B cell (primary cell): Measurements from ENCODE around the gene ZNF75A. TPM values are rescaled to one million over a fixed set of nuclear protein-coding genes. Genes with fewer than 3 reads are reported as not detected.

Experiments used
- ATAC-seq: fragments of 200-7000 bp; cut with Tn5 transposase; one replicate; pipeline ENCODE4 v1.10.0; 2021; ENCODE audit warnings: low read depth, mild to moderate bottlenecking, moderate number of reproducible peaks, moderate library complexity
- CTCF ChIA-PET: fragments of 350-600 bp; sonication (Branson Sonifier 250); formaldehyde crosslinking; loops from one replicate; lab custom pipeline; 2021; ENCODE audit warnings: antibody characterized with exemption, inconsistent platforms; lab: Charles Lee
- POLR2A ChIA-PET: fragments of 350-600 bp; sonication (Branson Sonifier 250); formaldehyde crosslinking; loops from one replicate; lab custom pipeline; 2021; ENCODE audit warnings: antibody characterized with exemption; lab: Charles Lee
- DNase-seq: peaks from one replicate; pipeline ENCODE4 v3.0.0; 2013
- H2AFZ ChIP-seq: 2 replicates; pipeline ENCODE4 v1.6.1; 2012; ENCODE audit warnings: mild to moderate bottlenecking, low read depth, low read length; ENCODE audit not compliant: insufficient read depth, poor library complexity, severe bottlenecking
- H3K27ac ChIP-seq, 2 donors: 1 replicate in 1 of 2; 2 replicates in 1 of 2; pipeline ENCODE4 v1.5.1; 2012 to 2013; ENCODE audit warnings: low read length in 2 of 2, mild to moderate bottlenecking in 2 of 2, moderate library complexity in 1 of 2
- H3K27me3 ChIP-seq, 4 experiments: fragments of 200-600 bp in 1 of 4; sonication (generic) in 1 of 4; replicated peaks in 1 of 4; 1 replicate in 2 of 4; 2 replicates in 2 of 4; pipeline versions ENCODE4 v1.6.1 to v1.7.0; 2013 to 2016; ENCODE audit warnings: low read length in 3 of 4, mild to moderate bottlenecking in 2 of 4, mixed read lengths in 1 of 4, moderate library complexity in 1 of 4; ENCODE audit not compliant: insufficient read depth in 4 of 4, control insufficient read depth in 3 of 4; ENCODE audit errors: control extremely low read depth in 1 of 4
- H3K36me3 ChIP-seq, 2 experiments: replicated peaks in 1 of 2; 1 replicate in 1 of 2; 2 replicates in 1 of 2; pipeline versions ENCODE4 v1.6.1 to v1.7.1; 2013; ENCODE audit warnings: low read length in 1 of 2; ENCODE audit not compliant: insufficient read depth in 2 of 2, control insufficient read depth in 1 of 2; ENCODE audit errors: control extremely low read depth in 1 of 2, extremely low read depth in 1 of 2
- H3K4me1 ChIP-seq, 2 donors: fragments of 200-600 bp in 1 of 2; sonication (generic) in 1 of 2; 1 replicate in 1 of 2; 2 replicates in 1 of 2; pipeline versions ENCODE4 v1.5.1 to v1.6.1; 2013 to 2017; ENCODE audit warnings: low read length in 2 of 2; ENCODE audit not compliant: control insufficient read depth in 2 of 2, insufficient read depth in 2 of 2
- H3K4me2 ChIP-seq: replicated peaks from 2 replicates; pipeline ENCODE3; 2012; ENCODE audit warnings: mild to moderate bottlenecking, low read depth, low read length; ENCODE audit not compliant: poor library complexity, severe bottlenecking
- H3K4me3 ChIP-seq, 5 experiments: fragments of 200-600 bp in 1 of 5; sonication (generic) in 1 of 5; 1 replicate in 3 of 5; 2 replicates in 2 of 5; pipeline versions ENCODE4 v1.5.1 to v1.7.0; 2011 to 2016; ENCODE audit warnings: low read length in 4 of 5, mild to moderate bottlenecking in 4 of 5, low read depth in 2 of 5, control low read depth in 1 of 5, moderate library complexity in 1 of 5; ENCODE audit not compliant: insufficient read depth in 1 of 5; ENCODE audit errors: control extremely low read depth in 1 of 5, extremely low read depth in 1 of 5
- H3K79me2 ChIP-seq: fragments of 200-600 bp; sonication (generic); one replicate; pipeline ENCODE4 v1.6.0; 2016; ENCODE audit warnings: low read length; ENCODE audit not compliant: control insufficient read depth, insufficient read depth
- H3K9ac ChIP-seq: fragments of 200-600 bp; sonication (generic); 2 replicates; pipeline ENCODE4 v1.6.1; 2017; ENCODE audit warnings: mild to moderate bottlenecking, low read length, moderate library complexity
- H3K9me3 ChIP-seq, 3 donors: one replicate each; pipeline versions ENCODE4 v1.6.1 to v1.7.1; 2013; ENCODE audit warnings: low read length in 2 of 3; ENCODE audit not compliant: control insufficient read depth in 2 of 3, insufficient read depth in 1 of 3; ENCODE audit errors: control extremely low read depth in 1 of 3
- H4K20me1 ChIP-seq: 2 replicates; pipeline ENCODE4 v1.6.0; 2012; ENCODE audit warnings: mild to moderate bottlenecking, low read length; ENCODE audit not compliant: insufficient read depth, control insufficient read depth, poor library complexity, severe bottlenecking
- H3K27ac Mint-ChIP-seq: one replicate; pipeline ENCODE4 v1.8.0; 2021; ENCODE audit warnings: mixed read lengths
- H3K27me3 Mint-ChIP-seq: one replicate; pipeline ENCODE4 v1.8.0; 2021; ENCODE audit warnings: mixed read lengths
- H3K4me1 Mint-ChIP-seq: one replicate; pipeline ENCODE4 v1.8.0; 2021; ENCODE audit warnings: mixed read lengths
- H3K4me3 Mint-ChIP-seq: one replicate; pipeline ENCODE4 v1.8.0; 2021; ENCODE audit warnings: mixed read lengths
- H3K9me3 Mint-ChIP-seq: one replicate; pipeline ENCODE4 v1.8.0; 2022; ENCODE audit warnings: mixed read lengths; ENCODE audit not compliant: insufficient read depth
- EZH2 ChIP-seq: IDR thresholded peaks from 2 replicates; pipeline ENCODE4 v1.6.1; 2012; ENCODE audit warnings: borderline replicate concordance, low read depth, mild to moderate bottlenecking, moderate library complexity, low read length; ENCODE audit not compliant: insufficient read depth, poor library complexity, severe bottlenecking
- WGBS: methylation state at CpG from one replicate; pipeline ENCODE4 v1.1.5; 2013; ENCODE audit warnings: missing lambda C conversion rate; ENCODE audit not compliant: insufficient coverage; 5-methylcytosine and 5-hydroxymethylcytosine counted together
- intact Hi-C: fragments of 100-400 bp; cut with micrococcal nuclease; formaldehyde crosslinking; loops from one replicate; pipeline ENCODE4 v1.10.0; 2022
- polyA plus RNA-seq: library from polyadenylated mRNA; depleted of rRNA; stranded (reverse); fragments of >200 nt; gene quantifications from 2 replicates; pipeline ENCODE4 v1.2.3, GENCODE V29; 2012
- total RNA-seq, 2 donors: library from RNA; stranded (reverse); fragments of 120-200 nt in 1 of 2; gene quantifications; 1 replicate in 1 of 2; 2 replicates in 1 of 2; pipeline versions ENCODE4 v1.2.3 to v1.2.4, GENCODE V29; 2013 to 2022
- TF ChIP-seq, protein P1 (sequence below): fragments of 200-600 bp; IDR thresholded peaks from one replicate; pipeline ENCODE4 v1.8.0; 2022; ENCODE audit warnings: antibody characterized with exemption, mild to moderate bottlenecking

The ZNF75A gene
- total and polyA plus RNA-seq, 2 donors (not counting 1 experiment from before 2014, with no cell fraction given), result 31.4 to 111 TPM

- no peak for DNase-seq
- H3K4me3 ChIP-seq, result no peak overlapping the region
- H3K4me1 ChIP-seq, result no peaks in the 10 kb centered on the region
- intact Hi-C loops, result no loop called here
- Mint-ChIP-seq H3K9me3 (peaks cover 14% of the 10 kb centered on the region), H3K27me3 (no peaks in the 10 kb centered on the region), H3K4me1 (no peaks in the 10 kb centered on the region), H3K4me3 (no peak overlapping the region), H3K27ac (no peak overlapping the region)
- no peak overlapping the region for H3K27ac ChIP-seq
- TF ChIP-seq EZH2, result no peak
- TF ChIP-seq, protein P1, sequence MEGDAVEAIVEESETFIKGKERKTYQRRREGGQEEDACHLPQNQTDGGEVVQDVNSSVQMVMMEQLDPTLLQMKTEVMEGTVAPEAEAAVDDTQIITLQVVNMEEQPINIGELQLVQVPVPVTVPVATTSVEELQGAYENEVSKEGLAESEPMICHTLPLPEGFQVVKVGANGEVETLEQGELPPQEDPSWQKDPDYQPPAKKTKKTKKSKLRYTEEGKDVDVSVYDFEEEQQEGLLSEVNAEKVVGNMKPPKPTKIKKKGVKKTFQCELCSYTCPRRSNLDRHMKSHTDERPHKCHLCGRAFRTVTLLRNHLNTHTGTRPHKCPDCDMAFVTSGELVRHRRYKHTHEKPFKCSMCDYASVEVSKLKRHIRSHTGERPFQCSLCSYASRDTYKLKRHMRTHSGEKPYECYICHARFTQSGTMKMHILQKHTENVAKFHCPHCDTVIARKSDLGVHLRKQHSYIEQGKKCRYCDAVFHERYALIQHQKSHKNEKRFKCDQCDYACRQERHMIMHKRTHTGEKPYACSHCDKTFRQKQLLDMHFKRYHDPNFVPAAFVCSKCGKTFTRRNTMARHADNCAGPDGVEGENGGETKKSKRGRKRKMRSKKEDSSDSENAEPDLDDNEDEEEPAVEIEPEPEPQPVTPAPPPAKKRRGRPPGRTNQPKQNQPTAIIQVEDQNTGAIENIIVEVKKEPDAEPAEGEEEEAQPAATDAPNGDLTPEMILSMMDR, result no peak
- H3K27me3 ChIP-seq, result no peaks in the 10 kb centered on the region
- peaks cover 22 to 69% (median 48%) of the 10 kb centered on the region in 3 donors for H3K9me3 ChIP-seq
- no peak overlapping the region for H2AFZ ChIP-seq
- no peak overlapping the region for H3K9ac ChIP-seq
- POLR2A ChIA-PET, result no interaction called here
- H3K36me3 ChIP-seq, result peaks cover 6 to 14% of the 10 kb centered on the region in 2 experiments
- CTCF ChIA-PET, result interaction anchor here (0.6 kb wide), 1 partner anchor 939 kb away, joined by 3 read pairs; no protein-coding TSS in a partner anchor
- H3K4me2 ChIP-seq, result no peak overlapping the region
- no peak for ATAC-seq
- no peaks in the 10 kb centered on the region for H3K79me2 ChIP-seq
- 86% methylated on average over 1 of the region's 2 CpGs for WGBS
- no peaks in the 10 kb centered on the region for H4K20me1 ChIP-seq
Measured at GRCh38 chr16:3321816-3322215, 16.5 kb downstream of the ZNF75A start.

DNA sequence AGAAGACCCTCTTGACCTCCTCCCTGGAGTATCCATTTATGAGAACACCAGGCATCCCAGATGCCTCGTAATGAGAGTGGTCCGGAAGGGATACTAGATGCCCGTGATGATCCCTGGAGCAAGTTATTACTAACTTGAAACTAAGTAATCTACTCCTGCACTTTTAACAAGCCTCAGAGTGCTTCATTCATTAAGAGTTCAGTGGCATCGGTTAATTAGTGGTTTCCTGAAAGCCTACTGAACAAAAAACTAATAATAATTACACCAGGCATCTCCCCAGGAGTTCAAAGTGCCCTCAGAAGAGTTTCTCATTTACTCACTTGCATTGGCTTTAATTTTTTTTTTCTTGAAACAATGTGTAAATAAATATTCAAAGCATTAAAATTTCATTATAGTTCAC, 22.2 kb downstream of the ZNF75A start:
- no peak for ATAC-seq
- Histone ChIP-seq H3K27ac (no peak overlapping the region), H3K79me2 (no peaks in the 10 kb centered on the region), H2AFZ (no peak overlapping the region), H3K4me2 (no peak overlapping the region), H3K27me3 (no peaks in the 10 kb centered on the region), H3K4me1 (no peaks in the 10 kb centered on the region), H3K36me3 (no peaks in the 10 kb centered on the region), H4K20me1 (no peaks in the 10 kb centered on the region), H3K4me3 (no peak overlapping the region), H3K9ac (no peak overlapping the region), H3K9me3 (peaks cover 10 to 17% (median 16%) of the 10 kb centered on the region in 3 donors)
- DNase-seq, result no peak
- ChIA-PET CTCF (no interaction called here), POLR2A (no interaction called here)
- intact Hi-C loops, result no loop called here
- peaks cover 6% of the 10 kb centered on the region for H3K9me3 Mint-ChIP-seq
- H3K4me1 Mint-ChIP-seq, result no peaks in the 10 kb centered on the region
- no peak overlapping the region for H3K4me3 Mint-ChIP-seq
- WGBS, result 97% methylated on average over 3 of the region's 4 CpGs
- no peak overlapping the region for H3K27ac Mint-ChIP-seq
- H3K27me3 Mint-ChIP-seq, result no peaks in the 10 kb centered on the region
- TF ChIP-seq, protein P1, result no peak
- no peak for TF ChIP-seq EZH2
